Fibroblast of gingiva (primary cell): ENCODE data around the gene SIRT4.
"Not testable (repeated sequence)": the region's sequence is repeated elsewhere in the genome, so short reads cannot be mapped to it uniquely, and the experiment has no call there.

Experiments
- DNase-seq: peaks from one replicate; pipeline ENCODE4 v3.0.0-alpha.2; 2011; ENCODE audit warnings: low read depth

SIRT4 gene, protein sequence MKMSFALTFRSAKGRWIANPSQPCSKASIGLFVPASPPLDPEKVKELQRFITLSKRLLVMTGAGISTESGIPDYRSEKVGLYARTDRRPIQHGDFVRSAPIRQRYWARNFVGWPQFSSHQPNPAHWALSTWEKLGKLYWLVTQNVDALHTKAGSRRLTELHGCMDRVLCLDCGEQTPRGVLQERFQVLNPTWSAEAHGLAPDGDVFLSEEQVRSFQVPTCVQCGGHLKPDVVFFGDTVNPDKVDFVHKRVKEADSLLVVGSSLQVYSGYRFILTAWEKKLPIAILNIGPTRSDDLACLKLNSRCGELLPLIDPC

DNA sequence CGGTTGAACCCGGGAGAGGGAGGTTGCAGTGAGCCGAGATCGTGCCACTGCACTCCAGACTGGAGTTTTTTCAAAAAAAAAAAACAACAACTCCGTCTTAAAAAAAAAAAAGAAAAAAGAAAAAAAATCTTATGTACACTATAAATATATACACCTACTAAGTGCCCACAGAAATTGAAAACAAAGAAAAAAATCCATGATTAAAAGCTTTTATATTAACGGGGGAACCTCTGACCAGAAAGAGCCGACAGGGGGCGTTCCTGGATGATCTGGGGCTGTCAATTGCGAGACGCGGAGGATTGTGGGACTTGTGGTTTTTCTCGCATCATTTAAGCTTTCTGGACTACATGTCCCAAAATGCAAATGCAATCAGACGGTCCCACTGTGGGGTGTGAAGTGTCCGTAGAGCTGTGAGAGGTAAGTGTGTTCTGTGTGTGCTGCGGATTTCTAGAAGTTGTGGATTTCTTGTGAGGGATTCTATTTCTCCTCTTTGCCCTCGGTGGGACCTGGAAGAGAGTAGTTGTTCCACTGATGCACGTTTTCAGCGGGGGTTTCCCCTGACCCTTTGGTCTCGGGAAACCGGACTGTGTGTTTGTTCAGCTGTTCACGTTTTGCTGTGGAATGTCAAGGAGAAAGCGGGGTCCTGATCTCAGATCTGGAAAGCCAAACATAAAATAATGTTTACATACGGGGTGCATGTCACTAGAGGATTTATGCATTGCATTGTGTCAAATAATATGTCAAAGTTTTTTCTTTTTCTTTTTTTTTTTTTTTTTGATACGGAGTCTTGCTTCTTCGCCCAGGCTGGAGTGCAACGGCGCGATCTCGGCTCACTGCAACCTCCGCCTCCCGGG lies at the start of gene SIRT4:
TSS of gene SIRT4 (plus strand) at position 360 of the 854 bp plus-strand sequence. CDS start 1,241 bp downstream, outside the sequence.
- DNase-seq = peak; percentile 87

DNA sequence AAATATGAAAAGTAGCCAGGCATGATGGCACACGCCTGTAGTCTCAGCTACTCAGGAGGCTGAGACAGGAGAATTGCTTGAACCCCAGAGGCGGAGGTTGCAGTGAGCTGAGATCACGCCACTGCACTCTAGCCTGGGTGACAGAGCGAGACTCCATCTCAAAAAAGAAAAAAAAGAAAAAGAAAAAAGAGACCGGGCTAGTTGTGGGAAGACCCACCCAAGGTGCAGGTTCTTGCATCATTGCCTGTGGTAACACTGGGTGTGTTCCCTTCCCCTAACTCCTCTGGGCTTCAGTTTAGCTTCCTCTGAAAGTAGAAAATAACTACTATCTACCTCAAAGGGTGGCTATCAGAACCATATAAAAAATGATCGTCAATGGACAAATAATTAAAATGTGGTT lies 48.8 kb upstream of the SIRT4 start:
- DNase-seq = not testable (repeated sequence)

- no peak for DNase-seq
Measured at GRCh38 chr12:120254809-120255208, 47.3 kb upstream of the SIRT4 start.

DNA sequence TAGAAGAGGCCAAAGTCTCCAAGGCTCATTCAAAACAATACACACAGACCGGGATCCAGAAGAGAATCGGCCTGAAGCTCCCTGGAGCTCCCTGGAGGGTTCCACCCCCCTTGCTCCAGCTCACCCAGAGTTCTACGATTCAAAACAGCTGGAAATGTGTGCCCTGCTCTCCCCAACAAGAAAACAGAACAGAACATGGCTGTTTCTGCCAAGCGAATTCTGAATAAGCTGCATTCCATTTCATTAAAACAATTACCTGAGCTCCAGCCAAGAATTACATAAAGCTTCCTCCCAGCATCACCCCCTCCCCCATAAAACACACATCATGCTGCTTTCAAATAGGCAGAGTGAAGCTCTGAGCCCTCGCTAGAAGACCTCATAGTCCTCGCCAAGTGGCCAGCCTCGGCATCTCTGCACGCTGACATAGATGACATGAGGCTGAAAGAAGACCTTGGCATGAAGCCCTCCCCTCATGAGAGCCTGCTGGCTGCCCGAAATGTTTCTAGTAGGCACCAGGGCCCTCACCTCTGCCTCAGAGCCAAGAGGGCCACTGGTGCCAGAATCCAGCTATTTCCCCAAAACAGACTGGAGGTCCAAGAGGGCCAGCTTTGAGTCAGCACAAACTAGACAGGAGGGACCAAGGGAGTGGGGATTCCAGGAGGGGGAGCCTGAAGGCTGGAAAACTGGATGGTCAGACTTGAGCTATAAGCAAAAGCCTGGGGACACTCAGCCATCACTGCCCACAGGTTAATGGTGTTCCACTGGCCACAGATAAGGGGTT lies 44.9 kb upstream of the SIRT4 start:
- peak; percentile 95 for DNase-seq

- no peak for DNase-seq
Measured at GRCh38 chr12:120258323-120258896, 43.7 kb upstream of the SIRT4 start.

- DNase-seq = peak; percentile 82
Measured at GRCh38 chr12:120259418-120260202, 42.5 kb upstream of the SIRT4 start.

- no peak for DNase-seq
Measured at GRCh38 chr12:120260607-120261006, 41.5 kb upstream of the SIRT4 start.

DNA sequence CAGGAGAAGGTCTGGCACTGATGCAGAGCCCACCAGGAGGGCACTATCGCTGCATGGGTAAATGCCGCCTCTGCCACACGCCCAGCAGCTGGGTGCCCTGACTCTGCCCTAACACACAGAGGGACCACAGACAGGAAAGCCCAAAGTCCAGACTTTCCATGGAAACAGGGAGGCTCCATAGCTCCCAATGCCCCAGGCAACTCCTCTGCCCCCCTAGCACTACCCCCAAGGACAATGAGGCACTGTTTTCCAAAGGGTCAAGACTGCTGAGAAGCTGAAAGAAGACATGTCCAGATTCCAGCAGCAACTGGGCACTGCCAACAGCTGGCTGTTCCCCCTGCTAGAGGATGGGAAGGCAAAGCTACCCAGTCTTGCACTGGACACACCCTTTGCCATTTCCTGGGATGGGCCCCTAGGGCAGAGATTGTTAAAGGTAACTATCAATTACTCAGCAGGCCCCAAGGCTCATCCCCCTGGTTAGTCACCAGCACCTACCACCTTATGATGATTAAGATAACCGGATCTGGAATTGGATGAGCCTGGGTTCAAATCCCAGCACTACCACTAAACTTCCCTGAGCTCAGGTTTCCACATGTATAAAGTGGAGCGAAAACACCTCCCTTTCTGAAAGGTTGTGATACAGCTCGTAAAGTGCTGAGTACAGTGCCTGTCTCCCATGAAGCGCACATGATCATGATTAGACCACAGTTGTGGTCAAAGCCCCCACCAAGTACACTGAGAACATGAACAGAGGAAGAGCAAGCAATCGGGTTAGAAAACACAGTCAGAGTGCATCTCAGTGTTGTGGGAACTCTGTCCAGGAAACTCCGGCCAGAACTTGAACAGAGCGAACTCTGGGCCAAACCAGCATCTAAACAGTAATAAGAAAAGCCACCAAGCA lies 39.9 kb upstream of the SIRT4 start:
- DNase-seq = no peak

DNA sequence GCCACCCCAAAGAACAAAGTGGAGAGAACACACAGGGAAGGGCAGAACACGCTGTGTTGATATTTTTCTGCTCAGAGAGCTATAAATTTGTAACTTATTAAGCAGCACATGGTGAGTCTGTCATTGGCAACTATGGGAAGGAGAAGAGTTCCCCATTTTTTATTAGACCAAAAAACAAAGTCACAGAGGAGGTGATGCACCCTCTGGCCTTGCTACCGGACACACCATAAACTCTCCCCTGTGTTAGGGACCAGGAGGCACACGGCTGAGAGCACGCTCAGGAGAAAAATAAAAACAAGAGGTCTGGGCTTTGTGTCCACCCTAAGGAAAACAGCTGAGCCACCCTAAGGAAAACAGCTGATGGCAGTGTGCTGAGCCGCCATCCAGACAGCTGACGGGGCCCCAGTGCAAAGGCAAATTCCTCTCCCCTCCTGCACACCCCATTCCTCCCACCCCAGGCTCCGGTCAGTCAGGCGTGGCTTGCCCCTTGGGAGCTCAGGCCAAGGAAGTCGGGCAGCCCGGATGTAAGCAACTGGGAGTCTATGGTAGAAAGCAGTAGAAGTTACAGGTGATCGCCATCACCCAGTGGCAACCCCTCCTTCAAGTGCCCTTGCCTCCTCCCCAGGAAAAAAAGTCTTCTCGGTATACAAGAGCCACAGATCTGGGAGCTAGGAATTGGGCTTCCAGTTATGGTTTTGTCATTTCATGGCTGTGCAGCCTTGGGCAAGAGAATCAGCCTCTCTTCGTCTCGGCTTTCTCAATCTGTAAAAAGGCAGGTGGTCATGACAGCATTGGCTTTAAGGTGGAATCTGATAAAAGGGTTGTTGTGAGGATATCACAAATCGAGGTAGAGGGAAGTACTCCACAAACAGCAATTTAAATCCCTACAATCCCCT lies 39.0 kb upstream of the SIRT4 start:
- DNase-seq = peak; percentile 34

DNA sequence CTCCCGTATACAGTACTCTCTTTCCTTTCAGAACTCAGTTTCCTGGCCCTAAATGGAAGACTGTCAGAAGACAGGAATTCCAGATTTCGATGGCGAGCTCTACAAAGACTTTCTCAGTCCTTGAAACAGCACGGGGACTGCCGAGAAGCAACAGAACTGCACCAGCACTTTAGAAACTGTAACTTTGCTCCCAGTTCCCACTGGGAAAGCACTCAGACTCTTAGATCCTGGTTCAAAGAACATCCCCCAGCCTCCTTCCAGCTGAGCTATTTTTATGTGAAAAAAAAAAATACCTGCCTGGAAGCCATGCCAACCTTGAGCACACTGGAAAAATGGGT lies 38.4 kb upstream of the SIRT4 start:
- DNase-seq = no peak

- DNase-seq = peak; percentile 31
Measured at GRCh38 chr12:120264086-120264903, 37.8 kb upstream of the SIRT4 start.

- no peak for DNase-seq
Measured at GRCh38 chr12:120264904-120265472, 37.1 kb upstream of the SIRT4 start.

DNA sequence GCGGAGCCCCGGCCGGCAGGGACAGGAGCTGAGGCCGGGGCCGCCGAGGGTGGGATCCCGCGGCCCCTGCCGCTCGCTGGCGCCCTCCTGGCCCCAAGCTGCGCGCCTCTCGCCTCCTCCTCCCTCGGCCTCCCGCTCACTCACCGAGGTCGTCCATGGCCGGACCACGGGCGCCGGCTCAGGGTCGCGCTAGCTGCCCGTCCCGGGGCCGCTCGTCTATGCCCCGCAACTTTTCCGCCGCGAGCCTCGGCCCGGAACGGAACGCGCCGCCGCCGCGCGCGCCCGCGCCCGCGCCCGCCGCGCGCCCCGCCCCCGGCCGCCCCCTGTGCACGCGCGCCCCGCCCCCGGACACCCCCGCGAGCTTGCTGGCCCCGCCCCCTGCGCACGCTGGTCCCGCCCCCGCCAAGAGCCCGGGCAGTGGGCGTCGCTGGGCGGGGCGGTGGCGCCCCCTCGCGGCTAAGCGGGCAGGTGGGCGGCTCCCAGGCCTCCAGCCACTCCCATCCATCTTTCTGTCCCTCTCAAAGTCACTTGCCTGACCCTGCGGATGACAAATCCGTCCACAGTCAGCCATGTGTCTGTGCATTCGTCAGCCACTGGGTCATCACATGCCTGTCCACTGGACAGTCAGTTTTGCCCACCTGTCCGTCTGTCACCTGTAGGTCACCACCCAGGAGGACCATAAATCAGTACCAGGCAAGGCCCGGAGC lies 36.5 kb upstream of the SIRT4 start, which contains the start of gene PXN:
TSS of gene PXN (minus strand) at position 258 of the 707 bp plus-strand sequence. CDS start at position 157, 101 bp downstream.
- peak; percentile 75 for DNase-seq

GRCh38 chr12:120266180-120266870 lies 35.8 kb upstream of the SIRT4 start:
- DNase-seq = no peak

DNA sequence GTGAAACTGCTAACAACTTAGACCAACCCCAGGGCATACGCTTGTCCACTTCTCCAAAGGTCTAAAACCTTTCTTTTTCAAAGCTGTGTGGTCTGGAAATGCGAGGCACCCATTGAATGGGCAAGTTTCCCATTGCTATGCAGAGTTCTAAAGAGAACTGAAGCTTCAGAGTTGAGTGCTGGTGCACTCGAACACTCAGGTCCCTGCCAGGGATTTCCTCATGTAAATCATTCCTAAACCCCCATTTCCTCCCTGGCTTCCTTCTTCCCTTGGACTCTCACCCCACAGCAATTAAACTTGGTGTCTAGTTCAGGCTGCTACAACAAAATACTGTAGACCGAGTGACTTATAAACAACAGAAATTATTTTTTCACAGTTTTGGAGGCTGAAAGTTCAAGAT lies 34.4 kb upstream of the SIRT4 start:
- DNase-seq = no peak

GRCh38 chr12:120276734-120277133 lies 25.4 kb upstream of the SIRT4 start:
- DNase-seq = peak; percentile 31
